B cell (primary cell): ENCODE data around the gene SOX3.

ENCODE experiments used
- EZH2 ChIP-seq: IDR thresholded peaks from 2 replicates; pipeline ENCODE4 v1.6.1; 2012; ENCODE audit warnings: borderline replicate concordance, low read depth, mild to moderate bottlenecking, moderate library complexity, low read length; ENCODE audit not compliant: insufficient read depth, poor library complexity, severe bottlenecking
- TF ChIP-seq, protein P1 (sequence below): fragments of 200-600 bp; IDR thresholded peaks from one replicate; pipeline ENCODE4 v1.8.0; 2022; ENCODE audit warnings: antibody characterized with exemption, mild to moderate bottlenecking

GRCh38 chrX:140475025-140475424 lies 29.8 kb downstream of the SOX3 start:
- TF ChIP-seq, protein P1, sequence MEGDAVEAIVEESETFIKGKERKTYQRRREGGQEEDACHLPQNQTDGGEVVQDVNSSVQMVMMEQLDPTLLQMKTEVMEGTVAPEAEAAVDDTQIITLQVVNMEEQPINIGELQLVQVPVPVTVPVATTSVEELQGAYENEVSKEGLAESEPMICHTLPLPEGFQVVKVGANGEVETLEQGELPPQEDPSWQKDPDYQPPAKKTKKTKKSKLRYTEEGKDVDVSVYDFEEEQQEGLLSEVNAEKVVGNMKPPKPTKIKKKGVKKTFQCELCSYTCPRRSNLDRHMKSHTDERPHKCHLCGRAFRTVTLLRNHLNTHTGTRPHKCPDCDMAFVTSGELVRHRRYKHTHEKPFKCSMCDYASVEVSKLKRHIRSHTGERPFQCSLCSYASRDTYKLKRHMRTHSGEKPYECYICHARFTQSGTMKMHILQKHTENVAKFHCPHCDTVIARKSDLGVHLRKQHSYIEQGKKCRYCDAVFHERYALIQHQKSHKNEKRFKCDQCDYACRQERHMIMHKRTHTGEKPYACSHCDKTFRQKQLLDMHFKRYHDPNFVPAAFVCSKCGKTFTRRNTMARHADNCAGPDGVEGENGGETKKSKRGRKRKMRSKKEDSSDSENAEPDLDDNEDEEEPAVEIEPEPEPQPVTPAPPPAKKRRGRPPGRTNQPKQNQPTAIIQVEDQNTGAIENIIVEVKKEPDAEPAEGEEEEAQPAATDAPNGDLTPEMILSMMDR, result no peak
- no peak for TF ChIP-seq EZH2
